ENCODE data around the gene URI1.
"Not testable (repeated sequence)": the region's sequence is repeated elsewhere in the genome, so short reads cannot be mapped to it uniquely, and the experiment has no call there.

Gene URI1

DNA sequence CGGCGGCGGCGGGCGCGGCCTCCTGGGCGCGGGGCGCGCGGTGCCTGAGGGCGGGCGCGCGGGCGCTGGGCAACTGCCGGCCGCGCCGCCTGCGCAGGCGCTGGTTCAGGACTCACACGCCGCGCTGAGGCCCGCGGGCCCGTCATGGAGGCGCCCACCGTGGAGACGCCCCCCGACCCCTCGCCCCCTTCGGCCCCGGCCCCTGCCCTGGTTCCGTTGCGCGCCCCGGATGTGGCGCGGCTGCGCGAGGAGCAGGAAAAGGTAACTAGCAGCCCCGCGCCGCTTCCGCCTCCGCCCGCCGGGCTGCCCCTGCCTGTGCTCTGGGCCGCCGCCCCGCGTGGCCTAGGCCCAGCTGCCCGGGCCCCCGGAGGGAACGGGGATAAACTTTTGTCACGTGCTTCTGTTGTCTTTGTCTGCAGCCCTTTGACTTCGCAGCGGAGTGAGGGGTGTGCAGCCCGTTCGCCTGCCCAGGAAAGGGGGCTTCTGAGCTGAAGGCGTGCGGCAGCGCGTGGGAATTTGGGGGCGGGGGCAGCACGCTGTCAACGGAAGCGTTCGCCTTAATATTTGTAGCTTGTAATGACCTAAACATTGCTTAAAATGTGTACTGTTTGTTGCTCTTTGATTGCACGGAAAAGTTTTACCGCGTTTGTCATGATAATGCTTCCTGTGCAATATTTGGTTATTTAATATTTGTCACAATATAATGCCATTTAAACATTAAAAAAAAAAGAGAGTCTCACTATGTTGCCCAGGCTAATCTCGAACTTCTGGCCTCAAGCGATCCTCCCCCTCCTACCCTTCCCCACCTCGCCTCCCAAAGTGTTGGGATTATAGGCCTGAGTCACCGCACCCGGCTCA, 594 bp downstream of the URI1 start:
- peak; percentile 26 for DNase-seq (ENCODE audit: low read depth)

- no peak for DNase-seq (ENCODE audit: low read depth)
Observed at GRCh38 chr19:29943615-29944014, 1.6 kb downstream of the URI1 start.

DNA sequence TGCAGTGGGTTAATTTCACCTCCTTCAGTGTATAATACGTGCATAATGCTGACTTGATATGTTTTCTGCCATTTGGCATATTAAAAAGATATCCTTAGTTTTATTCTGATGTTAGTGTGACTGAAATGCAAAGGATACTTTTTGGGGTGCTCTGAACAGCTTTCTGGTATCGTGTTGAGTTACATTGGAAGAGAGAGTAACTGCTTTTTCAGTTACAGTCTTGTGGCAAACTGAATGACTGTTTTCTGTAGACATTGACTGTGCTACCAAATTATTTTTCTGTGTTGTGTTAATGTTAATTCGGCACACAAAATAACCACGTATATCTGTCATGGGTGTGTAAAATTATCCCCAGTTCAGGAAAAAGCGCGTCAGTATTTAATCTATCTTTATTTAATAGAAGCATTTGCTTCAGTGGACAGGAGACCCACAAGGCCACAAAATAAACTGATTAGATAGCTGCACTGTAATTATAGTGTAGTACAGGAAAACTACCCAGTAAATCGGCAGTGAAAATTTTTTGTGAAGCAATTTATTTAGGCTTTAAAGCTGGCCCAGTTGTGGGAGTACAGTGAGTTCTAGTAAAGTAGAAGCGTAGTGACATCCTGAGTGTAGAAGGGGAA, 2.5 kb downstream of the URI1 start:
- no peak for DNase-seq (ENCODE audit: low read depth)

- no peak for DNase-seq (ENCODE audit: low read depth)
Observed at GRCh38 chr19:29945017-29945416, 3.0 kb downstream of the URI1 start.

DNA sequence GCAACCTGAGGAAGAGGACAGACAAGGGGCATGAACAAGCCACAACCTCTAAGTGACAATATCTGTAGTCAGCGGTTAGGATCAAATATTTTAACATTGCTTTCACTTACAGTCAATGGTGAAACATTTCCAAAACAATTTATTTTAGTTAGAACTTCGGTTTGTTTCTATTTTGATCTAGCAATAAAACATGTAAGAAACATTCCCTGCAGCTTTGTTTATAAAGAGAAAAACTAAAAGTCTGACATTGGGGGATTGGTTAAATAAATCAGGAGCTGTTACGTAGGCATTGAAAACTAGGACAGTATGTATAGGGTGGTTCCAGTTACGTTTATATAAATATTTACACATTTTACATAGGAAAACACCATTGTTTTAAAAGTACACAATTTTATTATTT, 3.4 kb downstream of the URI1 start:
- DNase-seq (ENCODE audit: low read depth), result no peak

- no peak for DNase-seq (ENCODE audit: low read depth)
Observed at GRCh38 chr19:29946645-29947044, 4.6 kb downstream of the URI1 start.

DNA sequence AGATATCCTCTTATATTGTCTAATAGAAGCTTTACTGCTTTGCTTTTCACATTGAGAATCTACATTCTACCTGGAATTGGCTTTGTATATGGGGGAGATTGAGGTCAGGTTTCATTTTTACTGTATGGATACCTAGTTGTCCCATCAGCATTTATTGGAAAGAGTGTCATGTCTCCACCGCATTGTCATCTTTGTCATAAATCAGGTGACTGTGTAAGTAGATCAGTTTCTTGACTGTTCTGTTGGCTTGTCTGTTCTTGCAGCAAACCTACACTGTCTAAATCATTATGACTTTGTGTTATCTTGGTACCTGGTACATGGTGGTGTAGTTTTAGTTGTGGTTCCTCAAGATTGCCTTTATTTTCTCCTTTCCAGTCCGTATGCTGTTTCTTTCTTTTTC, 5.8 kb downstream of the URI1 start:
- DNase-seq (ENCODE audit: low read depth), result no peak

- DNase-seq (ENCODE audit: low read depth), result not testable (repeated sequence)
Observed at GRCh38 chr19:29948759-29949470, 6.9 kb downstream of the URI1 start.

GRCh38 chr19:29952177-29952576, 10.1 kb downstream of the URI1 start:
- DNase-seq (ENCODE audit: low read depth), result no peak

- DNase-seq (ENCODE audit: low read depth), result no peak
Observed at GRCh38 chr19:29952646-29953045, 10.6 kb downstream of the URI1 start.

GRCh38 chr19:29953352-29954247, 11.6 kb downstream of the URI1 start:
- DNase-seq (ENCODE audit: low read depth), result no peak

- DNase-seq (ENCODE audit: low read depth), result no peak
Observed at GRCh38 chr19:29956855-29957254, 14.8 kb downstream of the URI1 start.

GRCh38 chr19:29961311-29961710, 19.3 kb downstream of the URI1 start:
- no peak for DNase-seq (ENCODE audit: low read depth)

- no peak for DNase-seq (ENCODE audit: low read depth)
Observed at GRCh38 chr19:29962793-29963192, 20.8 kb downstream of the URI1 start.

- no peak for DNase-seq (ENCODE audit: low read depth)
Observed at GRCh38 chr19:29963576-29963975, 21.5 kb downstream of the URI1 start.

DNA sequence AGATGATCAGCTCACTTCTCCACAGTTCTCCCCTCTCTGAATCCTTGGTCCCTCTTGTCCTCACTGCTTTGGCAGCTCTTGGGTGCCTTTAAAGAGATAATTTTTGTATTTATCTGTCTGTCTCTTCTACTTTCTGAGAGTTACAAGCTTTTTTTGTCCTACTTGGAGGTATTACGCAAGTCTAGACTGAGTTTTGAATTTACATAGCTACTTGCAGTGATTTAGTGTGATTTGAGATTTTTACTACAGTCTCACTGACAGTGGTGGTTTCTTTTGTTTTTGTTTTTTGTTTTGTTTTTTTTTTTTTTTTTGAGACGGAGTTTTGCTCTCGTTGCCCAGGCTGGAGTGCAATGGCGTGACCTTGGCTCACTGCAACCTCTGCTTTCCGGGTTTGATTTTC, 22.1 kb downstream of the URI1 start:
- DNase-seq (ENCODE audit: low read depth), result no peak

- no peak for DNase-seq (ENCODE audit: low read depth)
Observed at GRCh38 chr19:29965492-29965891, 23.5 kb downstream of the URI1 start.

- DNase-seq (ENCODE audit: low read depth), result not testable (repeated sequence)
Observed at GRCh38 chr19:29966142-29966541, 24.1 kb downstream of the URI1 start.

DNA sequence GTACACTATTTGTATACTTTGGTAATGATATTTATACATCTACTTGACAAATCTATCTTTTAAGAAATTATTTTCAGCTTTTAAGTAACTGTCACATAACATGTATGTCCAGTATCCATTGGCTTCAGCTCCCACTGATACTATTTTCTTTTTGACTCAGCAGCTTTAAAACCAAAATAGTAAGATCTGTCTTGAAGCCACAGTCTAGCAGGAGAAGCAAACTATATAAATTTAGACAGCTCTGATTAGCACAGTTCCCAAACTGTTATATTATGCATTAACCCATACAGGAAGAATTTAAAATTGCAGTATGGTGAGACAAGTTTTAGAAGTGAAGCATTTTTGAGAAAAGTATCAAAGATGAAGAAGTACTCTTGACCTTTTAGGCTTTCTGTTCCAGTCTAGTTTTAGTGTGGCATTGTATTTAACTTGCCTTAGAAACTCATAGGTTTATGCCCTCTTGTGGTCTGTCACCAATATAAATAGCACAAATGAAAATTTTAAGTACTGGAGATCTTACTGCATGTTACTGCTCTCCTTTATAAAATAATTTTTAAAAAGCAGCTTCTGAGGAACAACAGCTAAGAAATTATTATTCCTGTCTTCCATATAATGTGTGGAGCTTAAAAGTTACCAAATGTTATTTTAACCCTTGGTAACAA, 24.7 kb downstream of the URI1 start:
- peak; percentile 30 for DNase-seq (ENCODE audit: low read depth)

- DNase-seq (ENCODE audit: low read depth), result peak; percentile 22
Observed at GRCh38 chr19:29967623-29968022, 25.6 kb downstream of the URI1 start.

DNA sequence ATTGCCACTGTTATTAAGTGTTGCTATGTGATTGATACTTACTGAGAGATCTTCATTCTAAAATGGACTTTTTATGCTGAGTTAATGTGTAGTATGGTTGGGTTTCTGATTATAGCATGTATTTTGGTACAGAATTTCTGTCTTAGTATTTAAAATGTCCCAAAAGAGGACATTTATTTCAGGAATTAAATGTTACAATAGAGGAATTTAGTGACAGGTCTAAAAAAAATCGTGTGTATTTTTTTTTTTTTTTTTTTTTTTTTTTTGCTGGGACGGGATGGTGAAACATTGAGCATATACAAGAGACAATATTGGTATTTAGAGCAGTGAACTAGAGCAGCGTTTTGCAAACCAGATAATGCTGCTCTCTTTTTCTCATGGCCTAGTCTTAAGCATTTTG, 27.9 kb downstream of the URI1 start:
- DNase-seq (ENCODE audit: low read depth), result no peak
